GM10847 (cell line): Measurements from ENCODE around the gene EIF1AD.

Experiments
- POLR2A ChIP-seq: IDR thresholded peaks from 2 replicates; pipeline ENCODE4 v1.6.1; 2011; ENCODE audit not compliant: insufficient read length; ENCODE audit errors: extremely low read depth

EIF1AD gene

GRCh38 chr11:66035653-66036333 lies 33.8 kb upstream of the EIF1AD start:
- TF ChIP-seq POLR2A, result no peak

GRCh38 chr11:66032957-66033735 lies 31.2 kb upstream of the EIF1AD start:
- TF ChIP-seq POLR2A, result no peak

- TF ChIP-seq POLR2A, result no peak
Measured at GRCh38 chr11:66026017-66026529, 24.1 kb upstream of the EIF1AD start, which contains the start of gene CATSPER1. Gene CATSPER1, minus strand, starts transcription at chr11:66026479. Its CDS starts 100 bp downstream, at chr11:66026379.

GRCh38 chr11:66022401-66023185 lies 20.6 kb upstream of the EIF1AD start:
- TF ChIP-seq POLR2A, result no peak

- TF ChIP-seq POLR2A, result no peak
Measured at GRCh38 chr11:66020618-66021357, 18.8 kb upstream of the EIF1AD start.

GRCh38 chr11:66020212-66020611 lies 18.3 kb upstream of the EIF1AD start:
- TF ChIP-seq POLR2A, result no peak

GRCh38 chr11:66017321-66017720 lies 15.4 kb upstream of the EIF1AD start:
- no peak for TF ChIP-seq POLR2A

GRCh38 chr11:66016793-66017177 lies 14.8 kb upstream of the EIF1AD start:
- no peak for TF ChIP-seq POLR2A

- no peak for TF ChIP-seq POLR2A
Measured at GRCh38 chr11:66015936-66016792, 14.2 kb upstream of the EIF1AD start.

- no peak for TF ChIP-seq POLR2A
Measured at GRCh38 chr11:66015454-66015881, 13.5 kb upstream of the EIF1AD start.

GRCh38 chr11:66014804-66015453 lies 13.0 kb upstream of the EIF1AD start:
- no peak for TF ChIP-seq POLR2A

GRCh38 chr11:66013762-66014100 lies 11.8 kb upstream of the EIF1AD start:
- no peak for TF ChIP-seq POLR2A

- TF ChIP-seq POLR2A, result no peak
Measured at GRCh38 chr11:66012946-66013761, 11.2 kb upstream of the EIF1AD start.
